Fibroblast of mammary gland (primary cell): ENCODE measurements around the gene GRK4.

Experiments
- DNase-seq: peaks from one replicate; pipeline ENCODE4 v3.0.0-alpha.2; 2010; ENCODE audit warnings: low read depth
- H3K4me3 ChIP-seq: 2 replicates; pipeline ENCODE4 v1.5.1; 2011; ENCODE audit warnings: low read depth, mild to moderate bottlenecking, low read length, moderate library complexity; ENCODE audit not compliant: control insufficient read depth
- CTCF ChIP-seq: conservative IDR thresholded peaks from 2 replicates; pipeline ENCODE4 v1.5.1; 2011; ENCODE audit warnings: low read depth, low read length, inconsistent platforms; ENCODE audit not compliant: control insufficient read depth, insufficient read depth

Gene GRK4

GRCh38 chr4:2932321-2932950 is 30.9 kb upstream of the GRK4 start:
- no peak overlapping the region for H3K4me3 ChIP-seq

GRCh38 chr4:2932951-2933565 is 30.3 kb upstream of the GRK4 start:
- no peak for TF ChIP-seq CTCF
- H3K4me3 ChIP-seq = peak overlapping the region; percentile 57
- no peak for DNase-seq

More at GRCh38 chr4:2932321-2932950, 30.9 kb upstream of the GRK4 start:
- no peak for TF ChIP-seq CTCF
- DNase-seq = no peak

GRCh38 chr4:2933566-2934076 is 29.8 kb upstream of the GRK4 start:
- DNase-seq = no peak
- H3K4me3 ChIP-seq = peak overlapping the region; percentile 57
- TF ChIP-seq CTCF = no peak

GRCh38 chr4:2934077-2934812 is 29.1 kb upstream of the GRK4 start:
- peak; percentile 65 for DNase-seq
- no peak for TF ChIP-seq CTCF
- H3K4me3 ChIP-seq = peak overlapping the region; percentile 73

- H3K4me3 ChIP-seq = peak overlapping the region; percentile 73
- peak; percentile 85 for DNase-seq
- no peak for TF ChIP-seq CTCF
These were observed 28.3 kb upstream of the GRK4 start for GRCh38 chr4:2934813-2935761.
